ENCODE measurements around the gene KCP.
"Not testable (repeated sequence)": the region's sequence is repeated elsewhere in the genome, so short reads cannot be mapped to it uniquely, and the experiment has no call there.

The KCP gene

GRCh38 chr7:128943251-128943650 lies 32.7 kb upstream of the KCP start:
- not testable (repeated sequence) for H3K27me3 Mint-ChIP-seq; ATAC-seq (ENCODE audit: low read depth); DNase-seq (ENCODE audit: low spot score in 2 of 2); H3K4me3 Mint-ChIP-seq; H3K9me3 Mint-ChIP-seq
- Mint-ChIP-seq H3K36me3 (peaks cover 15% of the 10 kb centered on the region), H3K27ac (peak overlapping the region; percentile 50), H3K4me1 (peaks cover 34% of the 10 kb centered on the region)

GRCh38 chr7:128941946-128942526 lies 31.5 kb upstream of the KCP start:
- H3K9me3 Mint-ChIP-seq: no peaks in the 10 kb centered on the region
- ATAC-seq (ENCODE audit: low read depth) (no peak), DNase-seq (ENCODE audit: low spot score in 2 of 2) (no peak)
- peaks cover 11% of the 10 kb centered on the region for H3K36me3 Mint-ChIP-seq
- peak overlapping the region; percentile 21 for H3K4me3 Mint-ChIP-seq
- peak overlapping the region; percentile 100 for H3K27ac Mint-ChIP-seq
- H3K27me3 Mint-ChIP-seq: no peaks in the 10 kb centered on the region
- peaks cover 38% of the 10 kb centered on the region for H3K4me1 Mint-ChIP-seq

GRCh38 chr7:128941323-128941890 lies 30.9 kb upstream of the KCP start:
- ATAC-seq (ENCODE audit: low read depth) (no peak), DNase-seq (ENCODE audit: low spot score in 2 of 2) (no peak)
- Mint-ChIP-seq H3K9me3 (no peaks in the 10 kb centered on the region), H3K27ac (peak overlapping the region; percentile 100), H3K4me1 (peaks cover 38% of the 10 kb centered on the region), H3K36me3 (peaks cover 9% of the 10 kb centered on the region), H3K4me3 (peak overlapping the region; percentile 99), H3K27me3 (no peaks in the 10 kb centered on the region)

GRCh38 chr7:128940494-128941322 lies 30.2 kb upstream of the KCP start:
- Mint-ChIP-seq H3K4me3 (peak overlapping the region; percentile 99), H3K27me3 (no peaks in the 10 kb centered on the region), H3K9me3 (no peaks in the 10 kb centered on the region), H3K36me3 (peaks cover 9% of the 10 kb centered on the region), H3K4me1 (peaks cover 38% of the 10 kb centered on the region), H3K27ac (peak overlapping the region; percentile 100)
- ATAC-seq (ENCODE audit: low read depth): peak; percentile 66
- DNase-seq (ENCODE audit: low spot score in 2 of 2): peak; percentile 81

- Mint-ChIP-seq H3K9me3 (no peaks in the 10 kb centered on the region), H3K27ac (peak overlapping the region; percentile 100), H3K4me3 (peak overlapping the region; percentile 99), H3K27me3 (no peaks in the 10 kb centered on the region), H3K4me1 (peaks cover 43% of the 10 kb centered on the region), H3K36me3 (peaks cover 9% of the 10 kb centered on the region)
- DNase-seq (ENCODE audit: low spot score in 2 of 2) (peak in 1 of 2 donors; percentile 37), ATAC-seq (ENCODE audit: low read depth) (peak; percentile 5)
These were observed 29.4 kb upstream of the KCP start for GRCh38 chr7:128939861-128940410.

GRCh38 chr7:128939075-128939860 lies 28.8 kb upstream of the KCP start:
- Mint-ChIP-seq H3K27me3 (no peaks in the 10 kb centered on the region), H3K4me1 (peaks cover 41% of the 10 kb centered on the region), H3K36me3 (peaks cover 6% of the 10 kb centered on the region), H3K9me3 (no peaks in the 10 kb centered on the region), H3K27ac (peak overlapping the region; percentile 100), H3K4me3 (peak overlapping the region; percentile 99)
- DNase-seq (ENCODE audit: low spot score in 2 of 2): peak; percentile 64 to 72
- ATAC-seq (ENCODE audit: low read depth): peak; percentile 52

- Mint-ChIP-seq H3K4me3 (peak overlapping the region; percentile 99), H3K36me3 (peaks cover 2% of the 10 kb centered on the region), H3K27me3 (no peaks in the 10 kb centered on the region), H3K27ac (peak overlapping the region; percentile 100), H3K4me1 (peaks cover 43% of the 10 kb centered on the region), H3K9me3 (no peaks in the 10 kb centered on the region)
- peak in 1 of 2 donors; percentile 63 for DNase-seq (ENCODE audit: low spot score in 2 of 2)
- ATAC-seq (ENCODE audit: low read depth): peak; percentile 5
These were observed 28.1 kb upstream of the KCP start for GRCh38 chr7:128938544-128939074.

DNA sequence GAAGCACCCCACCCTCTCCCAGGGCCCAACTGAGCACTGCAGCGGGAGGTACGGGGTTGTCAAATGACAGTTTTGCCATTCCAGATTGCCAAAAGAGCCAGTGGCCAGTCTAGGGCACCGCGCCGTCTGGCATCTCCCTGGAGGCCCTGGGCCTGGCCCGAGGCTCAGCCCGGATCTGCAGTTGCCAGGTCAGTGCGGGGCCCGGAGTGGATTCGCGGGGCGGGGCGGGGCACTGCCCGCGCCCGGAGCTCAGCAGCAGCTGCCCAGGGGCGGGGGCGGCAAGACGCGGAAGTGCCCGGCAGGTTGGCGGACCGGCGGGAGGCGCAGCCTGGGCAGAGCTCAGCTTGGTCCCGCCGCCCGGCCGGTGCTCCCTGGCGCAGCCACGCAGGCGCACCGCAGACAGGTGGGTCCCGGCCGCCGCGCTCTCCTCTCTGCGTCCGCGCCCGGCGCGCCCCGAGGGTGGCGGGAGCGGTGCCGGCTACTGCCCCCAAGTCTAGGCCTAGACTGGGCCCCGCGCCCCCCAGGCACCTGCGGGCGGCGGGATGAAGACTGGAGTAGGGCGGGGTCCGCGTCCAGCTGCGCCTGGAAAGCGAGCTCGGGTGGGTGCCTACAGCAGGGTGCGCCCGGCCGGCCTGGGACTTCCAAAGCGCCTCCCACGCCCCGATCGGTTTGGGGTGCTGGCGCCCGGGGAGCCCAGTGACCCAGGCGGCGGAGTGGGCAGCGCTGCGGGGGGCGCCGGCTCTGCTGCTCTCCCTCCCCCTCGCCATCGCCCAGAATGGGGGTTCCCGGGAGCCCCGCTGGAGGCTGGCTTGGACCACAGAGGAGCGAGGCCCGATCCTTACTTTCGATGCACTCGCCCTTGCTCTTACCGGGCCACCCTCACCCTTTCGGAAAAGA lies 27.4 kb upstream of the KCP start, which contains the start of gene IRF5:
TSS of gene IRF5 (plus strand) at position 281 of the 897 bp plus-strand sequence. CDS start 4,155 bp downstream, outside the sequence.
- no peaks in the 10 kb centered on the region for H3K9me3 Mint-ChIP-seq
- ATAC-seq (ENCODE audit: low read depth) (peak; percentile 5), DNase-seq (ENCODE audit: low spot score in 2 of 2) (peak; percentile 44 to 62)
- peaks cover 49% of the 10 kb centered on the region for H3K4me1 Mint-ChIP-seq
- peak within 1 kb of the TSS; percentile 100 for H3K27ac Mint-ChIP-seq
- no peaks in the 10 kb centered on the region for H3K36me3 Mint-ChIP-seq
- H3K4me3 Mint-ChIP-seq: peak within 1 kb of the TSS; percentile 99
- no peaks in the 10 kb centered on the region for H3K27me3 Mint-ChIP-seq

DNA sequence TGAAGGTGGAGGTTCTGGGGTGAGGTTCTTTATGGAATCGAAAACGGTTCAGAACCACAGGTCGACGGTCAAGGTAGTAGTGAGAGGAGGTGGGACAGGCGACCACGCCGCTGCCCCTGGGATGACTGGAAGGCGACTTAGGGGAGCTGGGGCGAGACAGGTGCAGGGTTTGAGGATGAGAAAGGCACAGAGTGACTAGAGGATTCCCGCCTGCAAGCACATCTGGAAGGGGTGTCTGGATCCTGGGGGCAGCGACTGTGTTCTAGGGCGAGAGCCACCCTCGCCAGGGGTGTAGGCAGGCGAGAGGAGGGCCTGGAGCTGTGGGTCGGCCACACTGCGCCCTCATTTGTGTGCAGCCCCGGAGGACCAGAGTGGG lies 26.8 kb upstream of the KCP start:
- no peak for ATAC-seq (ENCODE audit: low read depth)
- Mint-ChIP-seq H3K9me3 (no peaks in the 10 kb centered on the region), H3K27me3 (no peaks in the 10 kb centered on the region), H3K4me3 (peak overlapping the region; percentile 86), H3K27ac (peak overlapping the region; percentile 100), H3K36me3 (no peaks in the 10 kb centered on the region), H3K4me1 (peaks cover 52% of the 10 kb centered on the region)
- no peak for DNase-seq (ENCODE audit: low spot score in 2 of 2)

GRCh38 chr7:128936798-128937197 lies 26.3 kb upstream of the KCP start:
- H3K27me3 Mint-ChIP-seq: no peaks in the 10 kb centered on the region
- ATAC-seq (ENCODE audit: low read depth): no peak
- H3K27ac Mint-ChIP-seq: peak overlapping the region; percentile 100
- DNase-seq (ENCODE audit: low spot score in 2 of 2): no peak
- no peaks in the 10 kb centered on the region for H3K9me3 Mint-ChIP-seq
- H3K4me1 Mint-ChIP-seq: peaks cover 52% of the 10 kb centered on the region
- no peaks in the 10 kb centered on the region for H3K36me3 Mint-ChIP-seq
- H3K4me3 Mint-ChIP-seq: peak overlapping the region; percentile 86

DNA sequence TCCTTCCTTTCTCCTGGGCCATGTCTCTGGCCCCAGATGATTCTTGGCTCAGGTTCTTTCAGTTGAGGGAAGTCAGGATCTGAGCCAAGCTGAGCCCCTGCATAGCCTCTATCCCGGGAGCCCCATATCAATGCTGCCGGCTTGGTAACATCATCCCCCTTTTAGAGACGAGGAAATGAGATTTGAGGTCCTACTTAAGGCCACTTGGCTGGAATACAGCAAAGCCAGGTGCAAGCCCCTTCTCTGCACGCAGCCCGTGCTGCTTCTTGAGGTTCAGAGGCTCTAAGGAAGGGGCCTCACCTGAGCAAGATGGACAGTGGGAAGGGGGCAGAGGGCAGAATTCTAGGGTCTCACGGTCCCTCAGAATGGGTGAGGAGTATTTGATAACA lies 24.8 kb upstream of the KCP start:
- ATAC-seq (ENCODE audit: low read depth) (no peak), DNase-seq (ENCODE audit: low spot score in 2 of 2) (no peak)
- peaks cover 39% of the 10 kb centered on the region for H3K4me1 Mint-ChIP-seq
- peak overlapping the region; percentile 77 for H3K4me3 Mint-ChIP-seq
- no peaks in the 10 kb centered on the region for H3K9me3 Mint-ChIP-seq
- H3K36me3 Mint-ChIP-seq: no peaks in the 10 kb centered on the region
- H3K27me3 Mint-ChIP-seq: no peaks in the 10 kb centered on the region
- H3K27ac Mint-ChIP-seq: peak overlapping the region; percentile 90

DNA sequence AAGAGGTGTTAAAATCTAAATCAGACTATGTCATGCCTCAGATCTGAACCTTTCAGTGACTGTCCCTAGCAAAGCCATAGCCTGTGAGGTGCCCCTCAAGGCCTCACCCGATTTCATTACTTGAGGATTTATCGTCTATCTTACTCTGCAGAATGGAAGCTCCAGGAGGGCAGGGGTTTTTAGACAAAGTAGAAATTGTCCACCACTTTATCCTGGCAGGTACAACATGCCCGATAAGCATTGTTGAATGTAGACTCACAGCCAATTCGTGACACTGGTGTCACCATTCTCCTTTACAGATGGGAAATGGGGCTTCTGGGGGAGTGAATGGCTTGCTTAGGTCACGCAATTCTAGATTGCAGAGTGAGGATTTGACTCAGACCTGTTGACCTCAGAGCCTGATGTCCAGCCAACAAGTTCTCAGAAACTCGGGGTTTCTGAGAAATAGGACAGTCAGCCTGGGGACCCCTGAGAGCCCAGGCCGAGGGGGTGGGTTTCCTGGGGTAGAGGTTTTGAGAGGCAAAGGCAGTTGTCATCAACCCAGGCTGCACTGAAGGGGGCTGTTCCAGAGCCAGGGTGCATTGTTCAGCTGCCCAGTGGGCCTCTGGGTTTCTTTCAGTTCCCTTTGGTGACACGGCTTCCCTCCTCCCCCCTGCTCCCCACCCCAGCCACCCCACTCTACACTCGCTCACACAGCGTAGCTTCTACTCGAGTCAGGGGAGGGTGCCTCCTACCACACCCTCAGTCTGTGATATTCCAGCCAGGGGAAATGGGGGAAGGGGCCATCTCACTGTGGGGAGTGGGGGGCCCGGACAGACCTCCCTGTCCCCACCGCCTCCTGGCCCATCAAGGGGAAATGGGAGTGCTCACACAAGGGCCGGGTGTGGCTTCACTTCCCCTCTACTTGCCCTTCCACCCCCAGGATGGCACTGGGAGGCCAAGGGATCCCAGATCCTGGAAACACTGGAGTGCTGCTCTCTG lies 24.1 kb upstream of the KCP start:
- Mint-ChIP-seq H3K27me3 (no peaks in the 10 kb centered on the region), H3K27ac (peak overlapping the region; percentile 90), H3K4me1 (peaks cover 32% of the 10 kb centered on the region), H3K36me3 (no peaks in the 10 kb centered on the region), H3K4me3 (peak overlapping the region; percentile 77), H3K9me3 (no peaks in the 10 kb centered on the region)
- peak in 1 of 2 donors; percentile 61 for DNase-seq (ENCODE audit: low spot score in 2 of 2)
- peak; percentile 57 for ATAC-seq (ENCODE audit: low read depth)

All from memory B cell (primary cell).